CD14-positive monocyte (primary cell): ENCODE results near the gene KRT76. TPM values are rescaled to one million over a fixed set of nuclear protein-coding genes. Genes with fewer than 3 reads are reported as not detected.

ENCODE experiments used
- DNase-seq, 3 donors: peaks; one replicate each; pipeline ENCODE4 v3.0.0-alpha.2; 2011 to 2022
- H2AFZ ChIP-seq: 2 replicates; pipeline ENCODE4 v1.6.0; 2012; ENCODE audit warnings: mild to moderate bottlenecking, low read depth, low read length, inconsistent platforms; ENCODE audit not compliant: insufficient read depth, poor library complexity, severe bottlenecking
- H3K27ac ChIP-seq, 2 donors: 1 replicate in 1 of 2; 2 replicates in 1 of 2; pipeline ENCODE4 v1.5.1; 2012 to 2013; ENCODE audit warnings: low read length in 2 of 2, control low read depth in 1 of 2, inconsistent platforms in 1 of 2, low read depth in 1 of 2, mild to moderate bottlenecking in 1 of 2
- H3K27me3 ChIP-seq, 2 donors: one replicate each; pipeline versions ENCODE4 v1.6.0 to v1.6.1; 2011 to 2013; ENCODE audit warnings: low read length in 2 of 2; ENCODE audit not compliant: control insufficient read depth in 2 of 2, insufficient read depth in 2 of 2
- H3K36me3 ChIP-seq, 2 donors: replicated peaks in 1 of 2; 1 replicate in 1 of 2; 2 replicates in 1 of 2; pipeline versions ENCODE4 v1.5.1 to v1.6.1; 2012 to 2013; ENCODE audit warnings: low read length in 2 of 2, control low read depth in 1 of 2, inconsistent platforms in 1 of 2, mild to moderate bottlenecking in 1 of 2; ENCODE audit not compliant: insufficient read depth in 2 of 2, control insufficient read depth in 1 of 2
- H3K4me1 ChIP-seq, 2 donors: 1 replicate in 1 of 2; 2 replicates in 1 of 2; pipeline versions ENCODE4 v1.5.1 to v1.6.1; 2012 to 2013; ENCODE audit warnings: low read length in 2 of 2, control low read depth in 1 of 2, inconsistent platforms in 1 of 2, mild to moderate bottlenecking in 1 of 2, moderate library complexity in 1 of 2; ENCODE audit not compliant: insufficient read depth in 2 of 2, control insufficient read depth in 1 of 2
- H3K4me2 ChIP-seq: replicated peaks from 2 replicates; pipeline ENCODE3; 2012; ENCODE audit warnings: low read length, moderate library complexity, mild to moderate bottlenecking; ENCODE audit not compliant: poor library complexity, severe bottlenecking; ENCODE audit errors: extremely low read depth
- H3K4me3 ChIP-seq, 3 experiments: fragments of 200-600 bp in 1 of 3; sonication (generic) in 1 of 3; replicated peaks in 1 of 3; 1 replicate in 2 of 3; 2 replicates in 1 of 3; pipeline ENCODE4 v1.5.1; 2011 to 2013; ENCODE audit warnings: low read length in 3 of 3, mild to moderate bottlenecking in 3 of 3, control low read depth in 2 of 3, low read depth in 2 of 3, inconsistent platforms in 1 of 3, moderate library complexity in 1 of 3
- H3K79me2 ChIP-seq: 2 replicates; pipeline ENCODE4 v1.6.0; 2012; ENCODE audit warnings: mild to moderate bottlenecking, control low read depth, inconsistent platforms, low read length, moderate library complexity; ENCODE audit not compliant: insufficient read depth
- H3K9ac ChIP-seq: 2 replicates; pipeline ENCODE4 v1.6.0; 2017; ENCODE audit warnings: low read length, mild to moderate bottlenecking; ENCODE audit not compliant: insufficient read depth, poor library complexity, severe bottlenecking
- H3K9me3 ChIP-seq, 2 donors: replicated peaks in 1 of 2; 1 replicate in 1 of 2; 2 replicates in 1 of 2; pipeline versions ENCODE4 v1.5.1 to v1.6.1; 2012 to 2013; ENCODE audit warnings: low read length in 2 of 2, control low read depth in 1 of 2; ENCODE audit not compliant: control insufficient read depth in 1 of 2, insufficient read depth in 1 of 2
- H4K20me1 ChIP-seq: 2 replicates; pipeline ENCODE4 v1.6.0; 2012; ENCODE audit warnings: mild to moderate bottlenecking, low read length, control low read depth, moderate library complexity; ENCODE audit not compliant: insufficient read depth
- H3K27ac Mint-ChIP-seq, 7 donors: one replicate each; pipeline ENCODE4 v1.8.0; 2020; ENCODE audit warnings: mild to moderate bottlenecking in 7 of 7, mixed read lengths in 7 of 7, moderate library complexity in 6 of 7, inconsistent platforms in 2 of 7
- H3K27me3 Mint-ChIP-seq, 3 donors: one replicate each; pipeline ENCODE4 v1.8.0; 2021 to 2022; ENCODE audit warnings: low read depth in 3 of 3, mild to moderate bottlenecking in 3 of 3, mixed read lengths in 3 of 3, moderate library complexity in 3 of 3, inconsistent platforms in 1 of 3
- H3K36me3 Mint-ChIP-seq, 2 donors: one replicate each; pipeline ENCODE4 v1.8.0; 2020; ENCODE audit warnings: mixed read lengths in 2 of 2, inconsistent platforms in 1 of 2, mild to moderate bottlenecking in 1 of 2
- H3K4me1 Mint-ChIP-seq: one replicate; pipeline ENCODE4 v1.8.0; 2020; ENCODE audit warnings: mild to moderate bottlenecking, mixed read lengths
- H3K4me3 Mint-ChIP-seq, 2 donors: one replicate each; pipeline ENCODE4 v1.8.0; 2020; ENCODE audit warnings: mild to moderate bottlenecking in 2 of 2, mixed read lengths in 2 of 2, moderate library complexity in 1 of 2
- H3K9me3 Mint-ChIP-seq, 7 donors: one replicate each; pipeline ENCODE4 v1.8.0; 2020 to 2022; ENCODE audit warnings: mixed read lengths in 7 of 7, mild to moderate bottlenecking in 6 of 7, moderate library complexity in 6 of 7, inconsistent platforms in 2 of 7
- CTCF ChIP-seq: fragments of 200-600 bp; IDR thresholded peaks from one replicate; pipeline ENCODE4 v1.8.0; 2022; ENCODE audit warnings: antibody characterized with exemption, mild to moderate bottlenecking
- WGBS: methylation state at CpG from one replicate; pipeline ENCODE4 v1.1.5; 2013; ENCODE audit warnings: missing lambda C conversion rate; ENCODE audit not compliant: insufficient coverage; 5-methylcytosine and 5-hydroxymethylcytosine counted together
- intact Hi-C, 2 donors: fragments of 100-400 bp; cut with micrococcal nuclease; formaldehyde crosslinking; loops; one replicate each; pipeline versions ENCODE4 v1.15.0 to v1.15.1; 2023
- polyA plus RNA-seq, 3 donors: library from polyadenylated mRNA; depleted of rRNA in 1 of 3; unstranded in 2 of 3; stranded (reverse) in 1 of 3; fragments of 300-500 nt in 2 of 3; fragments of >200 nt in 1 of 3; fragmentation: Illumina TruSeq in 2 of 3; gene quantifications; 1 replicate in 2 of 3; 2 replicates in 1 of 3; pipeline ENCODE4 v1.2.3, GENCODE V29; 2012 to 2021

Gene KRT76
- polyA plus RNA-seq, 3 donors: not detected

GRCh38 chr12:52819731-52820510 lies 42.8 kb upstream of the KRT76 start:
- Mint-ChIP-seq H3K9me3 (no peaks in the 10 kb centered on the region), H3K36me3 (no peaks in the 10 kb centered on the region), H3K27ac (peak overlapping the region in 1 of 7 donors; percentile 19), H3K4me1 (no peaks in the 10 kb centered on the region), H3K4me3 (no peak overlapping the region), H3K27me3 (peaks cover 2 to 9% (median 3%) of the 10 kb centered on the region in 3 donors)
- Histone ChIP-seq H3K27ac (no peak overlapping the region), H2AFZ (no peak overlapping the region), H3K79me2 (no peaks in the 10 kb centered on the region), H3K4me2 (no peak overlapping the region), H3K9ac (no peak overlapping the region), H3K27me3 (no peaks in the 10 kb centered on the region), H3K9me3 (no peaks in the 10 kb centered on the region), H3K4me3 (no peak overlapping the region), H3K4me1 (no peaks in the 10 kb centered on the region), H4K20me1 (no peaks in the 10 kb centered on the region), H3K36me3 (no peaks in the 10 kb centered on the region)
- intact Hi-C loops: no loop called here
- WGBS: 86% methylated on average over 5 of the region's 7 CpGs
- DNase-seq: no peak
- no peak for TF ChIP-seq CTCF

- H3K4me3 Mint-ChIP-seq: no peak overlapping the region
- WGBS: 58% methylated on average over 3 of the region's 7 CpGs
These were observed 41.8 kb upstream of the KRT76 start for GRCh38 chr12:52818887-52819420.

More at GRCh38 chr12:52818887-52819420, 41.8 kb upstream of the KRT76 start:
- Histone ChIP-seq H3K4me3 (no peak overlapping the region), H3K4me2 (no peak overlapping the region), H3K27me3 (no peaks in the 10 kb centered on the region), H3K9ac (no peak overlapping the region), H3K79me2 (no peaks in the 10 kb centered on the region), H3K36me3 (no peaks in the 10 kb centered on the region), H3K4me1 (no peaks in the 10 kb centered on the region), H2AFZ (no peak overlapping the region), H4K20me1 (no peaks in the 10 kb centered on the region), H3K27ac (no peak overlapping the region), H3K9me3 (no peaks in the 10 kb centered on the region)
- H3K9me3 Mint-ChIP-seq: no peaks in the 10 kb centered on the region
- no peaks in the 10 kb centered on the region for H3K4me1 Mint-ChIP-seq
- intact Hi-C loops: no loop called here
- no peaks in the 10 kb centered on the region for H3K36me3 Mint-ChIP-seq
- TF ChIP-seq CTCF: no peak
- no peak overlapping the region for H3K27ac Mint-ChIP-seq
- DNase-seq: no peak
- peaks cover 4 to 9% (median 5%) of the 10 kb centered on the region in 3 donors for H3K27me3 Mint-ChIP-seq
